H9 (cell line): ENCODE data around the gene RNLS. TPM values are rescaled to one million over a fixed set of nuclear protein-coding genes. Genes with fewer than 3 reads are reported as not detected.

ENCODE experiments used
- DNase-seq: peaks from one replicate; pipeline ENCODE4 v3.0.0-alpha.2; 2017
- H2AFZ ChIP-seq: one replicate; pipeline ENCODE4 v1.6.1; 2013; ENCODE audit warnings: mild to moderate bottlenecking, low read length, control low read depth, moderate library complexity
- H2AK5ac ChIP-seq: 2 replicates; pipeline ENCODE4 v1.6.1; 2013; ENCODE audit warnings: low read length, control low read depth, mixed read lengths; ENCODE audit not compliant: insufficient read length
- H2BK120ac ChIP-seq: one replicate; pipeline ENCODE4 v1.6.1; 2013; ENCODE audit warnings: low read depth, mild to moderate bottlenecking, low read length, control low read depth, inconsistent platforms; ENCODE audit not compliant: poor library complexity, severe bottlenecking
- H2BK12ac ChIP-seq: 2 replicates; pipeline ENCODE4 v1.6.1; 2013; ENCODE audit warnings: low read length, control low read depth, mixed read lengths, low read depth; ENCODE audit not compliant: insufficient read length
- H2BK15ac ChIP-seq: 2 replicates; pipeline ENCODE4 v1.6.1; 2013; ENCODE audit warnings: low read depth, low read length, control low read depth
- H2BK20ac ChIP-seq: one replicate; pipeline ENCODE4 v1.6.1; 2013; ENCODE audit warnings: low read depth, mild to moderate bottlenecking, low read length, control low read depth, inconsistent platforms; ENCODE audit not compliant: poor library complexity, severe bottlenecking
- H2BK5ac ChIP-seq: 2 replicates; pipeline ENCODE4 v1.6.1; 2013; ENCODE audit warnings: low read length, control low read depth, mixed read lengths; ENCODE audit not compliant: insufficient read length
- H3K14ac ChIP-seq: 2 replicates; pipeline ENCODE4 v1.6.1; 2013; ENCODE audit warnings: low read length, control low read depth; ENCODE audit not compliant: insufficient read depth
- H3K18ac ChIP-seq: 2 replicates; pipeline ENCODE4 v1.6.1; 2013; ENCODE audit warnings: low read depth, mild to moderate bottlenecking, mixed read lengths, low read length, control low read depth; ENCODE audit not compliant: insufficient read length
- H3K23ac ChIP-seq: 2 replicates; pipeline ENCODE4 v1.6.1; 2013; ENCODE audit warnings: low read length, control low read depth, mixed read lengths, low read depth; ENCODE audit not compliant: insufficient read length
- H3K23me2 ChIP-seq: 2 replicates; pipeline ENCODE4 v1.6.1; 2013; ENCODE audit warnings: low read depth, mild to moderate bottlenecking, mixed read lengths, low read length, control low read depth; ENCODE audit not compliant: insufficient read length, poor library complexity, severe bottlenecking
- H3K27ac ChIP-seq: 2 replicates; pipeline ENCODE4 v1.5.1; 2013; ENCODE audit warnings: low read length, control low read depth, mixed read lengths, low read depth; ENCODE audit not compliant: insufficient read length
- H3K27me3 ChIP-seq: 2 replicates; pipeline ENCODE4 v1.6.1; 2013; ENCODE audit warnings: low read length, control low read depth, inconsistent platforms; ENCODE audit not compliant: insufficient read depth
- H3K4ac ChIP-seq: 2 replicates; pipeline ENCODE4 v1.6.1; 2013; ENCODE audit warnings: low read depth, mild to moderate bottlenecking, control low read depth, inconsistent platforms, low read length, moderate library complexity
- H3K4me1 ChIP-seq: 2 replicates; pipeline ENCODE4 v1.6.1; 2013; ENCODE audit warnings: low read length, control low read depth, inconsistent platforms; ENCODE audit not compliant: insufficient read depth
- H3K4me2 ChIP-seq: 2 replicates; pipeline ENCODE4 v1.6.1; 2013; ENCODE audit warnings: low read length, control low read depth, mixed read lengths; ENCODE audit not compliant: insufficient read length, insufficient read depth
- H3K56ac ChIP-seq: 2 replicates; pipeline ENCODE4 v1.6.1; 2013; ENCODE audit warnings: low read depth, mild to moderate bottlenecking, mixed read lengths, low read length, control low read depth; ENCODE audit not compliant: insufficient read length
- H3K79me1 ChIP-seq: 2 replicates; pipeline ENCODE4 v1.6.1; 2013; ENCODE audit warnings: low read depth, mild to moderate bottlenecking, moderate library complexity, low read length, control low read depth, inconsistent platforms; ENCODE audit not compliant: insufficient read depth, poor library complexity, severe bottlenecking
- H3K79me2 ChIP-seq: 2 replicates; pipeline ENCODE4 v1.6.1; 2013; ENCODE audit warnings: low read length, control low read depth, inconsistent platforms; ENCODE audit not compliant: insufficient read depth
- H3K9ac ChIP-seq: 2 replicates; pipeline ENCODE4 v1.6.1; 2013; ENCODE audit warnings: low read length, control low read depth, mixed read lengths; ENCODE audit not compliant: insufficient read length; ENCODE audit errors: extremely low read depth
- H3K9me3 ChIP-seq: one replicate; pipeline ENCODE4 v1.6.1; 2013; ENCODE audit warnings: low read depth, low read length, inconsistent platforms; ENCODE audit not compliant: control insufficient read depth
- H3T11ph ChIP-seq: one replicate; pipeline ENCODE4 v1.6.1; 2013; ENCODE audit warnings: mild to moderate bottlenecking, low read length, control low read depth, inconsistent platforms
- H4K20me1 ChIP-seq: one replicate; pipeline ENCODE4 v1.6.1; 2013; ENCODE audit not compliant: control insufficient read depth, insufficient read length, insufficient read depth
- H4K5ac ChIP-seq: 2 replicates; pipeline ENCODE4 v1.6.1; 2013; ENCODE audit warnings: low read depth, mild to moderate bottlenecking, mixed read lengths, low read length, control low read depth; ENCODE audit not compliant: insufficient read length
- H4K8ac ChIP-seq: replicated peaks from 2 replicates; pipeline ENCODE4 v1.6.1; 2013; ENCODE audit warnings: low read length, control low read depth, mixed read lengths, low read depth; ENCODE audit not compliant: insufficient read length
- H4K91ac ChIP-seq: 2 replicates; pipeline ENCODE4 v1.6.1; 2013; ENCODE audit warnings: low read depth, mild to moderate bottlenecking, moderate library complexity, mixed read lengths, low read length, control low read depth; ENCODE audit not compliant: insufficient read length
- H3K27ac Mint-ChIP-seq, 3 experiments: 2 replicates in 2 of 3; 3 replicates in 1 of 3; pipeline ENCODE4 v1.8.0; 2020 to 2021; ENCODE audit warnings: mixed read lengths in 3 of 3, mild to moderate bottlenecking in 1 of 3, moderate library complexity in 1 of 3
- H3K27me3 Mint-ChIP-seq: 2 replicates; pipeline ENCODE4 v1.8.0; 2021; ENCODE audit warnings: low read depth, mild to moderate bottlenecking, moderate library complexity, mixed read lengths
- H3K36me3 Mint-ChIP-seq, 3 experiments: 2 replicates in 2 of 3; 3 replicates in 1 of 3; pipeline ENCODE4 v1.8.0; 2020 to 2021; ENCODE audit warnings: low read depth in 3 of 3, mixed read lengths in 3 of 3; ENCODE audit not compliant: insufficient read depth in 1 of 3
- H3K4me1 Mint-ChIP-seq, 2 experiments: 2 replicates each; pipeline ENCODE4 v1.8.0; 2020; ENCODE audit warnings: mixed read lengths in 2 of 2
- H3K4me3 Mint-ChIP-seq, 2 experiments: 2 replicates in 1 of 2; 3 replicates in 1 of 2; pipeline ENCODE4 v1.8.0; 2020 to 2021; ENCODE audit warnings: mild to moderate bottlenecking in 2 of 2, mixed read lengths in 2 of 2, moderate library complexity in 1 of 2
- H3K9me3 Mint-ChIP-seq, 2 experiments: 2 replicates in 1 of 2; 3 replicates in 1 of 2; pipeline ENCODE4 v1.8.0; 2020; ENCODE audit warnings: mild to moderate bottlenecking in 2 of 2, mixed read lengths in 2 of 2, moderate library complexity in 1 of 2
- total RNA-seq: library from RNA; stranded (reverse); gene quantifications from 2 replicates; pipeline ENCODE4 v1.2.1, GENCODE V29; 2021
- TF ChIP-seq, protein P1 (sequence below): fragments of 200-600 bp; sonication (generic); conservative IDR thresholded peaks from 3 replicates; pipeline ENCODE4 v1.8.0; 2021; ENCODE audit warnings: antibody characterized with exemption, mild to moderate bottlenecking

The RNLS gene
- total RNA-seq, 1 experiment from 2014 or later = 7.5 TPM

DNA sequence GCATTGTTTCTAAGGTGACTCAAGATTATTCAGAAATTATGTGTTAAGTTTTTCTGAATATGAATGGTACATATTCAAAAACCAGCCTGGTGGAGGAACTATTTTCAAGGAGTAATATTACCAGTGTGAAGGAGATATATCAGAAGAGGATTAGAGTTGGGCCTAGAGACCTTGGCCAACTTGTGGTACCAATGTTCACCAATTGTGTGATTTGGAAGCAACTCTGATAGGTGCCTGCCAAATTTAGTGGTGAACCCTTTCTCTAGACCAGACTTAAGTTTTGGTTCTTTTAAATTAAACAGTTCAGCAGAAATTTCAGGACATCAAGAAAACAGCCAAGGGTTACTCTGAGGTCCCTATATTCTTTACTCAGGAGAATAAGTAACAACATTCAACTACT lies 88.6 kb downstream of the RNLS start:
- no peak overlapping the region for H3K18ac ChIP-seq
- H3K9me3 ChIP-seq = no peaks in the 10 kb centered on the region
- H3K79me1 ChIP-seq = no peaks in the 10 kb centered on the region
- H3K4me1 ChIP-seq = peaks cover 2% of the 10 kb centered on the region; the same call in 1 of the 2 replicates
- no peaks in the 10 kb centered on the region for H3K23me2 ChIP-seq
- H3K9me3 Mint-ChIP-seq = no peaks in the 10 kb centered on the region
- H3K27ac Mint-ChIP-seq = no peak overlapping the region
- no peak overlapping the region for H2AK5ac ChIP-seq
- H2BK120ac ChIP-seq = no peak overlapping the region
- H3K4me3 Mint-ChIP-seq = no peak overlapping the region
- H2BK20ac ChIP-seq = no peak overlapping the region
- TF ChIP-seq, protein P1, sequence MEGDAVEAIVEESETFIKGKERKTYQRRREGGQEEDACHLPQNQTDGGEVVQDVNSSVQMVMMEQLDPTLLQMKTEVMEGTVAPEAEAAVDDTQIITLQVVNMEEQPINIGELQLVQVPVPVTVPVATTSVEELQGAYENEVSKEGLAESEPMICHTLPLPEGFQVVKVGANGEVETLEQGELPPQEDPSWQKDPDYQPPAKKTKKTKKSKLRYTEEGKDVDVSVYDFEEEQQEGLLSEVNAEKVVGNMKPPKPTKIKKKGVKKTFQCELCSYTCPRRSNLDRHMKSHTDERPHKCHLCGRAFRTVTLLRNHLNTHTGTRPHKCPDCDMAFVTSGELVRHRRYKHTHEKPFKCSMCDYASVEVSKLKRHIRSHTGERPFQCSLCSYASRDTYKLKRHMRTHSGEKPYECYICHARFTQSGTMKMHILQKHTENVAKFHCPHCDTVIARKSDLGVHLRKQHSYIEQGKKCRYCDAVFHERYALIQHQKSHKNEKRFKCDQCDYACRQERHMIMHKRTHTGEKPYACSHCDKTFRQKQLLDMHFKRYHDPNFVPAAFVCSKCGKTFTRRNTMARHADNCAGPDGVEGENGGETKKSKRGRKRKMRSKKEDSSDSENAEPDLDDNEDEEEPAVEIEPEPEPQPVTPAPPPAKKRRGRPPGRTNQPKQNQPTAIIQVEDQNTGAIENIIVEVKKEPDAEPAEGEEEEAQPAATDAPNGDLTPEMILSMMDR = no peak
- H2BK12ac ChIP-seq = no peak overlapping the region
- H2BK5ac ChIP-seq = no peak overlapping the region
- H4K91ac ChIP-seq = no peak overlapping the region
- H3K23ac ChIP-seq = no peak overlapping the region
- no peak overlapping the region for H3K27ac ChIP-seq
- no peak overlapping the region for H3T11ph ChIP-seq
- no peak overlapping the region for H3K4me2 ChIP-seq
- no peaks in the 10 kb centered on the region for H3K79me2 ChIP-seq
- H2AFZ ChIP-seq = no peak overlapping the region
- no peak overlapping the region for H3K9ac ChIP-seq
- no peak overlapping the region for H3K56ac ChIP-seq
- no peak overlapping the region for H3K4ac ChIP-seq
- no peaks in the 10 kb centered on the region for H3K36me3 Mint-ChIP-seq
- H3K14ac ChIP-seq = no peak overlapping the region
- H3K27me3 ChIP-seq = no peaks in the 10 kb centered on the region
- H2BK15ac ChIP-seq = no peak overlapping the region
- no peaks in the 10 kb centered on the region for H4K20me1 ChIP-seq
- H4K8ac ChIP-seq = no peak overlapping the region
- no peak for DNase-seq
- no peaks in the 10 kb centered on the region for H3K27me3 Mint-ChIP-seq
- peaks cover 16 to 17% of the 10 kb centered on the region in 2 experiments for H3K4me1 Mint-ChIP-seq
- H4K5ac ChIP-seq = no peak overlapping the region
